ENCODE measurements around the gene OTOP1.
"Not testable (repeated sequence)": the region's sequence is repeated elsewhere in the genome, so short reads cannot be mapped to it uniquely, and the experiment has no call there.

- not testable (repeated sequence) for TF ChIP-seq GABPA (IDR thresholded peaks at IDR 0.05; ENCODE audit: low read depth); CREB1 (IDR thresholded peaks at IDR 0.05; ENCODE audit: low read depth); PAX8 (IDR thresholded peaks at IDR 0.05); BCLAF1 (IDR thresholded peaks at IDR 0.05); POLR2A (IDR thresholded peaks at IDR 0.05; ENCODE audit: low read depth, low read length); CTCF (IDR thresholded peaks at IDR 0.05 in 2 of 3, conservative IDR thresholded peaks at IDR 0.05 in 1 of 3; ENCODE audit: control insufficient read depth in 2 of 3, extremely low read depth in 1 of 3, insufficient read depth in 1 of 3, low read depth in 3 of 3, low read length in 3 of 3); CEBPB (IDR thresholded peaks at IDR 0.05; ENCODE audit: borderline replicate concordance in 1 of 2, low read depth in 2 of 2, low read length in 2 of 2); REST (IDR thresholded peaks at IDR 0.05; ENCODE audit: low read depth, low read length)
These were observed 62.1 kb downstream of the OTOP1 start for GRCh38 chr4:4164532-4165173.
